HFF-Myc (cell line): ENCODE results near the gene IGHMBP2.

Experiments used
- DNase-seq: peaks from one replicate; pipeline ENCODE4 v3.0.0-alpha.2; 2011; ENCODE audit warnings: low read depth; ENCODE audit errors: extremely low read depth
- H3K4me3 ChIP-seq: replicated peaks from 2 replicates; pipeline ENCODE4 v1.5.1; 2011; ENCODE audit warnings: low read depth, mild to moderate bottlenecking, control low read depth, low read length
- TF ChIP-seq, protein P1 (sequence below): IDR thresholded peaks from 2 replicates; pipeline ENCODE4 v1.5.1; 2012; ENCODE audit warnings: mild to moderate bottlenecking, low read depth, low read length, control low read depth; ENCODE audit errors: missing control alignments

IGHMBP2 gene

DNA sequence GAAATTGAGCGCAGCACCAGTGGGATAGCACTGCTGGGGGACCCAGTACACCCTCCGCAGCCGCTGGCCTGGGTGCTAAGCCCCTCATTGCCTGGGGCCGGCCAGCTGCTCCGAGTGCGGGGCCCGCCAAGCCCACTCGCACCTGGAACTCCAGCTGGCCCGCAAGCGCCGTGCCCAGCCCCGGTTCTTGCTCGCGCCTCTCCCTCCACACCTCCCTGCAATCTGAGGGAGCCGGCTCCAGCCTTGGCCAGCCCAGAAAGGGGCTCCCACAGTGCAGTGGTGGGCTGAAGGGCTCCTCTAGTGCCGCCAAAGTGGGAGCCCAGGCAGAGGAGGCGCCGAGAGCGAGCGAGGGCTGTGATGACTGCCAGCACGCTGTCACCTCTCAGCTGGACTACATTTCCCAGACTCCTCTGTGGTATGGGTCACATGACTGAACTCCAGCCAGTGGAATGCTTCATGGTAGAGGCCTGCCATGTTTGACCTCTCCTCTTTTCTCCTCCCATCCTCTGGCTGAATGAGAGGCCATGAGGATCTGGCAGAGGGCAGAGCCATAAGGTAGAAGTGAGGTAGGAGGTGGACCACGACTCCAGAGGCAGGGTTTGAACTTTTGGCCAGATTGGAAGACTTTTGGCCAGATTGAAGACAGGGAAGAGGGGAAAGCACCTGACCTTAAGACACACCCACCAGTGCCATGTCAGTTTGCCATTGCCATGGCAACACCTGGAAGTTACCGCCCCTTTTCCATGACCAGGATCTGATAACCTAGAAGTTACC is 70.9 kb downstream of the IGHMBP2 start:
- TF ChIP-seq, protein P1, sequence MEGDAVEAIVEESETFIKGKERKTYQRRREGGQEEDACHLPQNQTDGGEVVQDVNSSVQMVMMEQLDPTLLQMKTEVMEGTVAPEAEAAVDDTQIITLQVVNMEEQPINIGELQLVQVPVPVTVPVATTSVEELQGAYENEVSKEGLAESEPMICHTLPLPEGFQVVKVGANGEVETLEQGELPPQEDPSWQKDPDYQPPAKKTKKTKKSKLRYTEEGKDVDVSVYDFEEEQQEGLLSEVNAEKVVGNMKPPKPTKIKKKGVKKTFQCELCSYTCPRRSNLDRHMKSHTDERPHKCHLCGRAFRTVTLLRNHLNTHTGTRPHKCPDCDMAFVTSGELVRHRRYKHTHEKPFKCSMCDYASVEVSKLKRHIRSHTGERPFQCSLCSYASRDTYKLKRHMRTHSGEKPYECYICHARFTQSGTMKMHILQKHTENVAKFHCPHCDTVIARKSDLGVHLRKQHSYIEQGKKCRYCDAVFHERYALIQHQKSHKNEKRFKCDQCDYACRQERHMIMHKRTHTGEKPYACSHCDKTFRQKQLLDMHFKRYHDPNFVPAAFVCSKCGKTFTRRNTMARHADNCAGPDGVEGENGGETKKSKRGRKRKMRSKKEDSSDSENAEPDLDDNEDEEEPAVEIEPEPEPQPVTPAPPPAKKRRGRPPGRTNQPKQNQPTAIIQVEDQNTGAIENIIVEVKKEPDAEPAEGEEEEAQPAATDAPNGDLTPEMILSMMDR = no peak
- no peak overlapping the region for H3K4me3 ChIP-seq
- DNase-seq = no peak

DNA sequence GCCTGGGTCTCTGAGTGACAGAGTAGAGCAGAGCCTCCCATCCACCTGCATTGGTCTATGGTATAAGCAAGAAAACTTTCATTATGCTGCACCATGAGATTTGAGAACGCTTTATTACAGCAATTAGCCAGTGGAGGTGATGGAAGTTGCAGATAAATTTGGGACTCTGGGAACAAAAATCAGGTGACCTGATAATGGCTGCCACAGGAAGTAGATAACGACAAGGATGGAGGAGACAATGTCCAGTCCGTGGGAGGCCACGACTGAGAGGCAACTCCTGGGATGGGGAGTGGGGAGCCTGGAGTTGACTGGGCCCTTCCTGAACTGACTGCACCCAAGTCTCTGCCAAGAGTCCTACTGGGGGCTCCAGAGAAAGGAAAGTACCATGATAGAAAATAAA is 72.4 kb downstream of the IGHMBP2 start:
- no peak for DNase-seq
- no peak overlapping the region for H3K4me3 ChIP-seq
- TF ChIP-seq, protein P1 = no peak

DNA sequence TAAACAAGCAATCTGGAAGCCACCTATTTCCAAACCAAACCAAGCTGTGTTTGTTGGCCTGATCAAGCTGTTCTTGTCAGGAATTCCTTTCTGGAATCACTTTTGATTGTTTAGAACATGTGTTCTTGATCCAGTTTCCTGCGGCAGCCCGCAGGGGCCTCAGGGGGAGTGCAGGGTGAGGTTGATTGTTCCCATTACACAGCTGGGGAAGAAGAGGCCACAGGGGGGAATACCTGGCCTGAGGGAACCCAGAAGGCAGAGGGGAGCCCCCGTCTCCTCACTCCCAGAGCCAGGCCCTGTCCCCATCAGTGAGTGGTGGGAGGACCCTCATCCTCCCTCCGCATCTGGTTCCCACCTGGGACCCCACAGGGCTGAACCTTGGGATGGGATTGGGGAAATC is 72.9 kb downstream of the IGHMBP2 start:
- TF ChIP-seq, protein P1 = no peak
- H3K4me3 ChIP-seq = no peak overlapping the region
- DNase-seq = no peak

DNA sequence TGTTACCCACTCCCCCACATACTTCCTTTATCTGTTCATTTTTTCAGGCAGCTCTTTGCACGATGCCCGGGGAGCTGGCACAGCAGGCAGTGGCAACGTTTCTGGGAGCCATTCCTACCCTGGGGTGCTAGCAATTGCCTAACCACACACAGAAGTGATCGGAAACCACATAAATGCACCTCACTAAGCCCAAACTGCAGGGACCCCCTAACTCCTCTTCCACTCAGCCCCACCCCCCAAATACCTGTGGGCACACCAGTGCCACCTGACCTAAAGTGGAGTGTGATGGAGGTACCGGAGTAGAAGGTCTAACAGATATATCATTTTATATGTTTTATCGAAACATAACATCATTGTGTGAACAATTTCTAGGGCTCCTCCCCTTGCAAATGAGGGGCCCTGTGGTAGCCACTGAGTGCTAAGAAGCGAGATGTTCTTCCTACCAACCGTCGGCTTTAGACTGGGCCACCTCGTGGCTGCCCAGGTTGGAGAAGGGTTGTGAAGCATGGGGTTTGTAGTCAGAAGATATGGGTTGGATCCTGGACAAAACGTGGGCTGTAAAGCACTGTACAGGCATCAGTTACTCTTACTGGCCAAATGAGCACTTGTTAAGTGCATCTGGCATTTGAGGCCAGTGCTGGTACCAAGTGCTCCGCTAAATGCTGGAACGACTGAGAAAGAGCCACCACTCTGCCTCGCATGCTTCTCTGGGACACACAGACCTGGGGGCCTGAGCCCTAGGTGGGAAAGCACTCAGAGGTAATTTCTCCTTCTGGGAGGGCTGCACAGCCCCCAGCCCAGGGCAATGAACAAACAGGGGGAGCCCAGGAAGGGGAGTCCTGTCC is 74.3 kb downstream of the IGHMBP2 start:
- no peak overlapping the region for H3K4me3 ChIP-seq
- no peak for DNase-seq
- TF ChIP-seq, protein P1 = no peak

DNA sequence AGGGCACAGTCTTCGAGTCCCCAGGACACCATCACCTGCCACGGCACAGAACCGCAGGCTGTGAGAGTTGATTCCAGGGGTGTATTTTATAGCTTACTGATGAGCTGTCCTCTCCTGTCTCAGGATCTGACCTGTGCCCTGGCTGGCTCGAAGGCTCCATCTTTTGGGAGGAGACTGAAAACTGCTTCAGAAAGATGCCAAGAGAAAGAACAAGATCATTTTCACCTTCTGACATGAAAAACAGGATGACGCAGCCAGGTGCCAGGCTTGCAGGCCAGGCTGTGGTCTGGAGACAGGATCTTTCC is 74.9 kb downstream of the IGHMBP2 start:
- TF ChIP-seq, protein P1 = no peak
- DNase-seq = no peak
- no peak overlapping the region for H3K4me3 ChIP-seq

DNA sequence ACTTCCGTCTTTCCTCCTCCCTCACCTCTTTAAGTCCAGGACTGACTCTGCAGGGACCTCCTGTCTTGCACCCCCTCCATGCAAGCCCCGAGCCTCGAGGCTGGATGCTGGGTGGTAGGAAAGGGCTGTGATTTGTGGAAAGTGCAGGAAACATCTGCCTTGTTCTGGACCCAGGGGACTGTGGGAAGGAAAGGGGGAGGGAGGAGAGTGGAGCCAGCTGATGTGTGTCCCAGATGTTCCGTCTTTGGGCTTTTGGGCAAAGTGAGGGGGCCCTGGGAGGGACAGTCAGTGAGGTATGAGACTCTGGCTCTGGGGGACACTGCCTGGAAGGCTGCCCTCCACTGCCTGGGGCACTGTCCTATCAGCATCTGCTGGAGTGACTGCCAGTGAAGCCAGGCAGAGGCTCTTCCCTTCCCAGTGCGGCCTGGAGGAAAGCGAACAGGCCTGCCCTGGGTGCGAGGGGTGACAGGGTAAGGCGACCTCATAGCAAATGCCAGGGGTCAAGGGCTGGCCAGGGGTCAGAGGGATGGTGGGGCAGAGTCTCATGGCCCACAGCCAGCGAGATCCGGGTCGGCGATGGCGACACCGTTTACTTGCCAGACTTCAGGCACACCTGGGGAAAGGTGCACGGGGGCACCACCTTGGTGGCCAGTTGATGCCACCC is 75.4 kb downstream of the IGHMBP2 start:
- DNase-seq = no peak
- TF ChIP-seq, protein P1 = no peak

More for the DNA sequence above, 75.4 kb downstream of the IGHMBP2 start:
- no peak overlapping the region for H3K4me3 ChIP-seq
